Measurements from ENCODE around the gene TTC28.
"Not testable (repeated sequence)": the region's sequence is repeated elsewhere in the genome, so short reads cannot be mapped to it uniquely, and the experiment has no call there.

The TTC28 gene

DNA sequence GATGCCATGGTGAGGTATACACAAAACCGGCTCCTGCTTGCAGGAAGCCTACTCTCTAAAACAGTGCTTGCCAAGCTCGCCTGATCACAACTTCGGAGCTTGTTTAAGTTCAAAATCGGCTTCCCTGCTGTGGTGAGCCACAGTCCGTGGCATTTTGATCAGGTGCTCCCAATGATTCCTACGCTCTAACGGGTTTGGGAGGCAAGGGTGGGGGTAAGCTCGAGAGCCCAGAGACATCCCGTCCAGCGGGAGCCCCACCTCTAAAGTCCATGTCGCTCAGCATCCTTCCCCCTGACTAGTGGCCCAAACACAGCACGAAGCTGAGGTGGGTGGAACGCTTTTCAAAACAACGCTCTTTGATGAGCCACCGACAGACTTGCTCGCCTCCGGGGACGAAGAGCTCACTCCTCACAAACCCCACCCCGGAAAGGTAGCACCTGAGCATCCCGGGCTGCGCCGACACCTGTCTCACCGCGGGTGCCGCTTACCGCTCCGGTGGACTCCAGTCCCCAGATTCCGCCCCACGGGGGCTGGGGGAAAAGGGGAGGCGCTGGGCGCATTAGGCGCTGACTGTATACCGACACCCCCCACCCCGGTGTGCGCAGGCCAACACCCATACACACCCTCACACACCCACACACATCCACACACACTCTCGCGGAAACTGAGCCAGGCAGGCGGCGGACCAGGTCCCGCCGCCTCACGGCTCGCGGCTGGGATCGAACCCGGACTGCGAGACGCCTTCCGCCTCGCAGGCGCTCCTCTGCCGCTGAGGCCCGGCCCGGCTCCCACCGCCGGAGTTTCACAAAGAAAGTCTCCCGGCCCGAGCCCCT lies 646 bp downstream of the TTC28 start:
- in situ Hi-C loops (cut with HindIII; ENCODE audit: low sequenced_read_pairs), result not testable (repeated sequence)

DNA sequence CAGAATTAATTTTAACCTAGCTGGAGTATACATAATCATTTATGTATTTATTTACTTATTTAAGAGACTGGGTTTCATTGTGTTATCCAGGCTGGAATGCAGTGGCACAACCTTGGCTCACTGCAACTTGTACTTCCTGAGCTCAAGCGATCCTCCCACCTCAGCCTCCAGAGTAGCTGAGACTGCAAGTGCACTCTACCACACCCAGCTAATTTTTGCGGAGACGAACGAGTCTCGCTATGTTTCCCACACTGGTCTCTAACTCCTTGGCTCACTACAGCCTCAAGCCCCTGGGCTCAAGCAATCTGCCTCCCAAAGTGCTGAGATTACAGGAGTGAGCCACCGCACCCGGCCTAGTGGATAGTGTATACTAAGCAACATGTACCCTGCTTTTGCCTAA lies 1.5 kb downstream of the TTC28 start:
- in situ Hi-C loops (cut with HindIII; ENCODE audit: low sequenced_read_pairs), result not testable (repeated sequence)

DNA sequence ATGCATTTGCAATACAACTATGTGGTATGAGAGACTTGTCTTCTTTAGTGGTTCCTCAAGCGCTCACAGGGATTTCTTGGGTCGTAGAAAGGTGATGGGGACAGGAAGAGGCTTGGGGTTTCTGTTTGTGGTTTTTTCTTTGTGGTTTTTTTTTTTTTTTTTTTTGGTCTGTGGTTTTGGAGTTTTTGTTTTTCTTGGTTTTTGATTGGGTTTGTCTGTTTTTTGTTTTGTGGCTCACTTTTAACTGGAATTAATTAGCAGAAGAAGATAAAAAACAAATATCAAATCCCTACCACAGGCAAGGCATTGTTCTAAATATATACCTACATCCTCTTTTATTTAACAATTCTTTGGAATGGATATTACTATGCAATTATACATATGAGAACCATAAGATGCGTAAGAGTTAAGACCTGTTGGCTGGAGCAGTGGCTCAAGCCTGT lies 5.5 kb downstream of the TTC28 start:
- in situ Hi-C loops (cut with HindIII; ENCODE audit: low sequenced_read_pairs), result no loop called here

DNA sequence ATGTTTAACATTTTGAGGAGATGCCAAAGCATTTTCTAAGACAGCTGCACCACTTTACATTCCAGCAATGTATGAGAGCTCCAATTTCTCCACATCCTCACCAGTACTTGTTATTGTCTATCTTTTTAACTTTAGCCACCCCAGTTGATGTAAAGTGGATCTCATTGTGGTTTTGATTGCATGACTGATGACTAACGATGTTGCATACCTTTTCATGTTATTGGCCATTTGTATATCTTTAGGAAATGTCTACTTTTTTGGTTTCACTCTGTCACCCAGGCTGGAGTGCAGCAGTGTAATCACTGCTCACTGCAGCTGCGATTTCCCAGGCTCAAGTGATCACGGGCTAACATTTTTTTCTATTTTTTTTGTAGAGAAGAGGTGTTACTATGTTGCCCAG lies 8.9 kb downstream of the TTC28 start:
- in situ Hi-C loops (cut with HindIII; ENCODE audit: low sequenced_read_pairs), result no loop called here

DNA sequence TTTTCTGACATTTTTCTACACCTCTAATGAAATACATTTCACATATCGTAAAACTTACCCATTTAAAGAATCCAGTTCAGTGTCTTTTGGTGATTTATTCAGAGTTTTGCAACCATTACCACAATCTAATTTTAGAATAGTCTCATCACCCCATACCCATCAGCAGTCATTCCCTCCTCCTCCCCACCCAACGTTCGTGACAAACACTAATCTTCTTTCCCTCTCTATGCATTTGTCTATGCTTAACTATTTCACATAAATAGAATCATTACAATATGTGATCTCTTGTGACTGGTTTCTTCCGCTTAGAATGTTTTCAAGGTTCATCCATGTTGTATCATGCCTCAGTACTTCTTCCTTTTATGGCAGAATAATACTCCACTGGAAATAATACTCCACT lies 9.5 kb downstream of the TTC28 start:
- in situ Hi-C loops (cut with HindIII; ENCODE audit: low sequenced_read_pairs), result no loop called here

- in situ Hi-C loops (cut with HindIII; ENCODE audit: low sequenced_read_pairs), result no loop called here
Measured at GRCh38 chr22:28669387-28669786, 10.3 kb downstream of the TTC28 start.

DNA sequence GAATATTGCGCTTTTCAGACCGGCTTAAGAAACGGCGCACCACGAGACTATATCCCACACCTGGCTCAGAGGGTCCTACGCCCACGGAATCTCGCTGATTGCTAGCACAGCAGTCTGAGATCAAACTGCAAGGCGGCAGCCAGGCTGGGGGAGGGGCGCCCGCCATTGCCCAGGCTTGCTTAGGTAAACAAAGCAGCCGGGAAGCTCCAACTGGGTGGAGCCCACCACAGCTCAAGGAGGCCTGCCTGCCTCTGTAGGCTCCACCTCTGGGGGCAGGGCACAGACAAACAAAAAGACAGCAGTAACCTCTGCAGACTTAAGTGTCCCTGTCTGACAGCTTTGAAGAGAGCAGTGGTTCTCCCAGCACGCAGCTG lies 16.1 kb downstream of the TTC28 start:
- in situ Hi-C loops (cut with HindIII; ENCODE audit: low sequenced_read_pairs), result not testable (repeated sequence)

DNA sequence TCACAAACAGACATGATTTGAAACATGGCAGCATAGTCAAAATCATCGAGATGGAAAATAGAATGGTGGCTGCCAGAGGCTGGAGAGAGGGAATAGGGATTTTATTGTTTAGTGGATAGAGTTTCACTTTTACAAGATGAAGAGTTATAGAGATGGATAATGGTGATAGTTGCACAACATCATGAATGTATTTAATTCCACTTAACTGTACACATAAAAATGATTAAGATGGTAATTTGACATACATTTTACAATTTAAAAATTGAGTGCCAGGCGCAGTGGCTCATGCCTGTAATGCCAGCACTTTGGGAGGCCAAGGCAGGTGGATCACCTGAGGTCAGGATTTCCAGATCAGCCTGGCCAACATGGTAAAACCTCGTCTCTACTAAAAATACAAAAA lies 21.2 kb downstream of the TTC28 start:
- in situ Hi-C loops (cut with HindIII; ENCODE audit: low sequenced_read_pairs), result no loop called here

DNA sequence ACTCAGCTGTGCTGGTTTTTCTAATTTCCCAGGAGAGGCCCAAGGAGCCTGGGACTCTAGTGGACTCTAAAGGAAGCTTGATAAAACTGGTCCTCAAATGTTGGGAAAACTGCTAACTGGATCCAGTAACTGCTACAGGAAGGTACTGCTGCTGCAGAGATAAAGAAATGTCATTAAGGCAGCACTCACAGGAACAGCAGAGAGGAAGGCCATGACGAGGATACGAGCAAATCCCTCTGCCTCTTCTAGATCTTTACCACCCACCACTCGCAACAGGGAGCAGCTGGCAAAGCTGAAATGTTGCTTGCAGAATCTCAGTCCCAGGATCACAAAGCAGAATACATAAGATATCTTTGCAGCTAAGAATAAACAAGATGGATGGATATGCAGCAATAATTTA lies 23.5 kb downstream of the TTC28 start:
- in situ Hi-C loops (cut with HindIII; ENCODE audit: low sequenced_read_pairs), result no loop called here

GRCh38 chr22:28650463-28650862 lies 29.2 kb downstream of the TTC28 start:
- in situ Hi-C loops (cut with HindIII; ENCODE audit: low sequenced_read_pairs), result no loop called here

- in situ Hi-C loops (cut with HindIII; ENCODE audit: low sequenced_read_pairs), result no loop called here
Measured at GRCh38 chr22:28648792-28649191, 30.8 kb downstream of the TTC28 start.

GRCh38 chr22:28647216-28647615 lies 32.4 kb downstream of the TTC28 start:
- in situ Hi-C loops (cut with HindIII; ENCODE audit: low sequenced_read_pairs), result no loop called here

DNA sequence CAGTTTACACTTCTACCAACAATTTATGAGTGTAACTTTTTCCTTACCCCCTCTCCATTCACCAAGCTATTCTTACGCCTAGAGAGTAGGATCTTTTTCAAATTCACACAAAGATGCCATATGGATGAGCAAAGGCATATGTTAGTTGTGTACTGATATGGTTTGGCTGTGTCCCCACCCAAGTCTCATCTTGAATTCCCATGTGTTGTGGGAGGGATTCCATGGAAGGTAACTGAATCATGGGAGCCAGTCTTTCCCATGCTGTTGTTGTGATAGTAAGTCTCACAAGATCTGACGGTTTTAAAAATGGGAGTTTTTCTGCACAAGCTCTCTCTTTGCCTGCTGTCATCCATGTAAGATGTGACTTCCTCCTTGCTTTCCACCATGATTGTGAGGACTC lies 40.3 kb downstream of the TTC28 start:
- in situ Hi-C loops (cut with HindIII; ENCODE audit: low sequenced_read_pairs), result no loop called here

GRCh38 chr22:28637225-28637624 lies 42.4 kb downstream of the TTC28 start:
- in situ Hi-C loops (cut with HindIII; ENCODE audit: low sequenced_read_pairs), result no loop called here

DNA sequence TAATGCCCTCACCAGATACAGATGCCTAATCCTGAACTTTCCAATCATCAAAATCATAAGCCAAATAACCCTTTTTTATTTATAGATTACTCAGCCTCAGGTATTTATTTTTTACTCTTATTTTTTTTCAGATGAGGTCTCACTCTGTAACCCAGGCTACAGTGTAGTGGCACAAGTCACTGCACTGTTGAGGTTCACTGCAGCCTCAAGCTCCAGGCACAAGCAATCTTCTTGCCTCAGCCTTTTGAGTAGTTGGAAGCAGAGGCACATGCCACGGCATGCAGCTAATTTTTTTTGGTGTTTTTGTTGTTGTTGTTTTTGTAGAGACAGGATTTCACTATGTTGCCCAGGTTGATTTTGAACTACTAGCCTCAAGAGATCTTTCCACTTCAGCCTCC lies 49.5 kb downstream of the TTC28 start:
- in situ Hi-C loops (cut with HindIII; ENCODE audit: low sequenced_read_pairs), result no loop called here

- in situ Hi-C loops (cut with HindIII; ENCODE audit: low sequenced_read_pairs), result no loop called here
Measured at GRCh38 chr22:28629420-28630176, 50.0 kb downstream of the TTC28 start.

- in situ Hi-C loops (cut with HindIII; ENCODE audit: low sequenced_read_pairs), result no loop called here
Measured at GRCh38 chr22:28628766-28629165, 50.9 kb downstream of the TTC28 start.

DNA sequence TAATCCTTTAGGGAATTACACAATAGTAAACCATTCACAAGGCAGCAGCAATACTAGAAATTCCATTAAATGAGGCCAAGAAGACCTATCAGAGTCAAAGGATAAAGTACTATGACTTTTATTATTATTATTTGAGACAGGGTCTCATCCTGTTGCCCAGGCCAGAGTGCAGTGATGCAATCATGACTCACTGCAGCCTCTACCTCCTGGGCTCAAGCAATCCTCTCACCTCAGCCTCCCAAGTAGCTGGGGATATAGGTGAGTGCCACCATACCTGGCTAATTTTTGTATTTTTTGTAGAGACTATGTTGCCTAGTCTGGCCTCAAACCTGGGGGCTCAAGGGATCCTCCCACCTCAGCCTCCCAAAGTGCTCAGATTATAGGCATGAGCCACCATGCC lies 51.8 kb downstream of the TTC28 start:
- in situ Hi-C loops (cut with HindIII; ENCODE audit: low sequenced_read_pairs), result no loop called here

DNA sequence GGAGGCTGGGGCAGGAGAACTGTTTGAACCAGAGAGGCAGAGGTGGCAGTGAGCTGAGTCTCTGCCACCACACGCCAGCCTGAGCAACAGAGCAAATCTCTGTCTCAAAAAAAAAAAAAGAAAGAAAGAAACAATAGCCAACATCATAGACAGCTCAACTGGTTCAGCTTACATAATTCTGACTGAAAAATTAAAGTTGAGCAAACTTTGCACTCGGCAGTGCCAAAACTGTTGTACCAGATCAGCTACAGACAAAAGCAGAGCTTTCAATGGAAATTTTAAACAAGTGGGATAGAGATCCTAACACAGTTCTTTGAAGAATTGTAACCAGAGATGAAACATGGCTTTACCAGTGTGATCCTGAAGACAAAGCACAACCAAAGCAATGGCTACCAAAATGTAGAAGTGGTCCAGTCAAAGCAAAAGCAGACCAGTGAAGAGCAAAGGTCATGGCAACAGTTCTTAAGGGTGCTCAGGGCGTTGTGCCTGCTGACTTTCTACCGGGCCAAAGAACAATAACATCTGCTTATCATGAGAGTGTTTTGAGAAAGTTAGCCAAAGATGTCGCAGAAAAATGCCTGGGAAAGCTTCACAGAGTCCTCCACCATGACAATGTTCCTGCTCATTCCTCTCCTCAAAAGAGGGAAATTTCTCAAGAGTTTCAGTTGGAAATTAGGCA lies 59.3 kb downstream of the TTC28 start:
- in situ Hi-C loops (cut with HindIII; ENCODE audit: low sequenced_read_pairs), result no loop called here

DNA sequence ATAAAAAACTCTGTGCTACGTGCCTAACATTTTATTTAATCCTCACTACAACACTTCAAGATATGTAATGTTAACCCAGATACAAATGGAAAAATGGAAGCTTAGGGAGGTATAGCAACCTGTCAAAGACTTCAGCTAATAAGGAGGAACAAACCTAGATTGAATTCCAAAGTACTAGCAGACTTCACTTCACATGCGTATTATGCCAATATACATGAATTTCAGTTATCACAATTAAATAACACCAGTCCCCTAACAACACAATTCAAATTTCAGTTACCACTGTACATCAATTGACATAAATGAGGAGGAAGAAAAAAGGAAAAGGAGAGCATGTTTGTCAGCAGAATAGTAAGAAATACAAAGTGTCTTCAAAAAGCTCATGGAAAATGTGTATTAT lies 60.4 kb downstream of the TTC28 start:
- in situ Hi-C loops (cut with HindIII; ENCODE audit: low sequenced_read_pairs), result no loop called here

GRCh38 chr22:28615423-28615822 lies 64.2 kb downstream of the TTC28 start:
- in situ Hi-C loops (cut with HindIII; ENCODE audit: low sequenced_read_pairs), result not testable (repeated sequence)

- in situ Hi-C loops (cut with HindIII; ENCODE audit: low sequenced_read_pairs), result no loop called here
Measured at GRCh38 chr22:28609921-28610320, 69.7 kb downstream of the TTC28 start.
